CMK (cell line): ENCODE data around the gene HNRNPC.
"Not testable (repeated sequence)": the region's sequence is repeated elsewhere in the genome, so short reads cannot be mapped to it uniquely, and the experiment has no call there.

Experiments
- DNase-seq: peaks from one replicate; pipeline ENCODE4 v3.0.0-alpha.2; 2010; ENCODE audit warnings: low read depth

HNRNPC gene

DNA sequence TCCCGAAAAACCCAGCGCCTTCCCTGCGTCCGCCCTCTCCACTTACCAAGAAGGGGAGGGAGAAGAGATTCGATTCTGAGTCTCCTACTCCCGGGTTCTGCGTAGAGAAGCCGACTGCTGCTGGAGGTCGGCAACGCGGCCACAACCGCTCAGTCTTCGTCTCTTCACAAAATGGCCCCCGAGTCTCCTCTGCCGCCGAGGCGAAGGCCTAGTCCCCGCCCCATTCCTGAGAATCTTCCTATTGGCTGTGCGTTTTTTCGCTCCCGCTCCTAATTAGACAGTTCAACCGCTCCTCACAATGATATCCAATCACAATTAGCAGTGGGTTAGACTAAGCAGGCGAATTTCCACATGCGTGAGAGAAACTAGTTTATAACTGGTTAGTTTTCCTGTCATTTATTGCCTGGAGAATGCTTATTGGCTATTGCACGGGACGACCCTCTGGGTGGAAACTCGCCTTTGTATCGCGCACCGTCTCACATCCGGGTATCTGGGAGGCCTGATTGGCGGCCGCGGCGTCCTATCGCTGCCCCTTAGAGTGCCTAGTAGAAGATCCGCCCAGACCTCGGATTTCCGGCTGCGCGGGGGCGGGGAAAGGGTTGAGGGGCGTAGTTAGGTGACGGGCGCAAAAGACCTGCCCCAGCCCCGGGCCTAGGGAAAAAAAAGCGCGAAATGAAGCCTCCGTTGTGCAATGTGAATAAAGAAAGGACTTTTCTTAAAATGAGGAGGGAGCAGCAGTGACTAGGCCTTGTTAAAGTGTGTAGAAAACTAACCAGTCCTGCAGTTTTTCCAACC, at the start of gene HNRNPC:
TSS of gene HNRNPC (minus strand) at position 191 of the 795 bp plus-strand sequence. CDS start 35,249 bp downstream, outside the sequence.
- DNase-seq: peak; percentile 96

DNA sequence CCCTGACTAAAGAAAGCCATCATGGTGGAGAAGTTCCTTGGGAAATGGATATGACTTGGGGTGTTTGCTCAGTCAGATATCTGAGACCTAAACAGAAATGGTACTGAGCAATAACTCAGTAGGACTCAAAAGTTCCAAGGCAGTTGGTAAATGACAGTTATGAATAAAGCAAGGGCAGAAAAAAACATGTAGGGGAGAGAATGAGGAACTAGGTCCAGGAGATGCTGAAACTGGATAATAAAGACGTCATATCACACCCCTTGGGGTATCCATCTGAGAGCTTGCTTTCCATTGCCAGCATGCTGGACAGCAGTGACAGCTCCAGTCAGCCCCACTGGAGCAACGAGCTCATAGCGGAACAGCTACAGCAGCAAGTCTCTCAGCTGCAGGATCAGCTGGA, 48.2 kb upstream of the HNRNPC start:
- no peak for DNase-seq

DNA sequence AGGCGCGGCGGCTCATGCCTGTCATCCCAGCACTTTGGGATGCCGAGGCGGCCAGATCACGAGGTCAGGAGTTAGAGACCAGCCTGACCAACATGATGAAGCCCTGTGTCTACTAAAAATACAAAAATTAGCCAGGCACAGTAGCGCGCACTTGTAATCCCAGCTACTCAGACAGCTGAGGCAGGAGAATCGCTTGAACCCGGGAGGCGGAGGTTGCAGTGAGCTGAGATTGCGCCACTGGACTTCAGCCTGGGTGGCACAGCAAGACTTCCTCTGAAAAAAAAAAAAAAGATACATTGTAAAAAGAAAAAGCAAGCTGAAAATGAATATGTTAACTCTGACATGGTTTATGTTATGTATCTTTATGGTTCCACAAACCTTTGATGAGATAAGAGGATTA, 44.3 kb upstream of the HNRNPC start:
- no peak for DNase-seq

DNA sequence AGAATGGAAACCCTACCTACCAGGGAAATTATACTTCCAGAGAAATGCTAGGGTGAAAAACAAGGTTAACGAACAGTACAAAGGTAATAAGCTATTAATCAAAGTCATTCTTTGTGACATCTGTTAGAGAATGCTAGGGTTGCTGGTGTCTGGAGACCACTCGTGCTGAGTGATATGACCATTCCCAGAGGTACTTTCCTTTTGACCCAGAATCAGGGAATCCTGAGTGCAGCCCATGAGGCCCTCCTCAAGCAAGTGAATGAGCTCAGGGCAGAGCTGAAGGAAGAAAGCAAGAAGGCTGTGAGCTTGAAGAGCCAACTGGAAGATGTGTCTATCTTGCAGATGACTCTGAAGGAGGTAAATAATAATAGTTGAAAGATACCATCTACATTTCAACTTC, 42.4 kb upstream of the HNRNPC start:
- DNase-seq: no peak

DNA sequence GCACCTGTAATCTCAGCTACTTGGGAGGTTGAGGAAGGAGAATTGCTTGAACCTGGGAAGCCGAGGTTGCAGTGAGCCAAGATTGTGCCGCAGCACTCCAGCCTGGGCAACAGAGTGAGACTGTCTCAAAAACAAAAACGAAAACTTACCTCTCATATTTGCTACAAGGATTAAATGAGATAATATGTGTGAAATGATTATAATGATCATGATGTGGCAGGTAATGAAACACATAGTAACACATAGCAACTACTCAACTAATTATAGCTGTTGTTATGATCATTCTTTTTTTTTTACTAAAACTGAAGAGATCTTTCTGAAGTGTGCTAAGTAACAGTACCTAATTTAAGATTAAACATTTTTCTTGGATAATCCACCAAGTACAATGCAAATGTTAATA, 40.7 kb upstream of the HNRNPC start:
- DNase-seq: no peak

DNA sequence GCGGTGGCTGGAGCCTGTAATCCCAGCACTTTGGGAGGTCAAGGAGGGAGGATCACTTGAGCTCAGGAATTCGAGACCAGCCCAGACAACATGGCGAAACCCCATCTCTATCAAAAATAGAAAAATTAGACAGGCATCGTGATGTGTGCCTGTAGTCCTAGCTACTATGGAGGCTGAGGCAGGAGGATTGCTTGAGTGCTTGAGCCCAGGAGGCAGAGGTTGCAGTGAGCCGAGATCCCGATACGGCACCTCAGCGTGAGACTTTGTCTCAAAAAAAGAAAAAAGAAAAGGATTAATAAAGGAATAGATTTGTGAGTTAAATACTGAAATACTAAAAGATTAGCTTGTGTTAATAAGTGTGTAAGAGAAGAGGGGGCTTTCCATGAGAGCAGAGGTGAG, 40.0 kb upstream of the HNRNPC start:
- no peak for DNase-seq

DNA sequence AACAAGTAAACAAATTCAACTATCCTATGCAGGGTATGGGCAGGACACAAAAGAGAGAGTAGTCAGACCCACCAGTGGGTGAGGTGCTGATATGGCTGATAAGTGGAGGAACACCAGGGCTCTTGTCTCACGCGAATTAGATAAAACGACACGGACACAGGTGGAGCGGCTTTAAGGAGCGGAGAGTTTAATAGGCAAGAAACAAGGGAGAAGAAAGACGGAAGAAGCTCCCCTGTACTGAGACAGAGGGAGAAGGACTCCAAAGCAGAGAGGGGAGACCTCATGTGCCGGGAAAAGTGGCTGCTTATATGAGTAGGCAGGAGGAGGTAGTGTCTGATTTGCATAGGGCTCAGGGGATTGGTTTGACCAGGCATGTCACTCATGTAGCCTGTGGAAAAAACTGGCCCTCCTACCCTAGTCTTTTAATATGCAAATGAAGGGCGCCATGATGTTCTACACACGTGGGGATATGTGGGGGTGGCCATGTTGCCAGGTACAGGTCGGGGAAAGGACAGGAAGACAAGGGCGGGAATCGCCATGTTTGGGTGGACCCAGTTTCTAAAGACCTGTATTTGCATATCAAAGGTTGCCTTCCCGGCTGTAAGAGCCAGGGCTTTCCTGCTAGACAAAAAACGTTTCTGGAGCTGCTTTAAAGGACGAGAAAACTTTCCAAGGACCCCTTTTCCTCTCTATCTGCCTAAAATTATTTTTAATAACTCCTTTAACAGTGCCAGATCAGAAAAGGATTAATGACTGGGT, 39.4 kb upstream of the HNRNPC start:
- DNase-seq: peak; percentile 54

DNA sequence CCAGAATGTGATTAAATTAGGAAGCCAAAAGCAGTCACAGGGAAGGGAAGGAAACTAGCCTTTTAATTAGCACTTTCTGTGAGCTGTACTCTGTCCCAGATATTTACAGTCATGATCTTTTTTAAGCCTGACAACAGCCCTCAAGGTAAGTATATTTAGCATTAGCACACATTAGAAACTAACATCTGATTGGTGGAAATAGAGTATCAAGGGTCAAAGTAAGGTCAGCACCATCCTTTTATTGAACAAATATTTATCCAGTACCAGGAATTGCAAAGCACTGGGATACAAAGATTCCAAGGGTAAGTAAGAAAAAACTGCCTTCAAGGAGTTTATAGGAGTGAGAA, 38.9 kb upstream of the HNRNPC start:
- no peak for DNase-seq

DNA sequence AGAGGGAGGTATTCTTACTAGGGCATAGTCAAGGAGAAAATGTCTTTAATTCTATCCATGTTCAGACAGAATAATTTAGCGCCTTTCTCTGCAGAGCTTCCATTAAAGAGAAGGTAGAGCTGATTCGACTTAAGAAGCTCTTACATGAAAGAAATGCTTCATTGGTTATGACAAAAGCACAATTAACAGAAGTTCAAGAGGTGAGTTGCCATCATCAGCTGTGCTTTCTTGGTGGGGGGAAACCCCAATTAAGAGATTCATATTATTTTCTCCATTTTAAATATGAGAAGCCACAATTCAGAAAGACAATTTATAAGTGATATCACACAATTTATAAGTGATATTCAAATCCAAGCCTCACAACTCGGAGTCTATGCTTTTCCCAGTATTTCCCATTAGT, 38.4 kb upstream of the HNRNPC start:
- DNase-seq: no peak

DNA sequence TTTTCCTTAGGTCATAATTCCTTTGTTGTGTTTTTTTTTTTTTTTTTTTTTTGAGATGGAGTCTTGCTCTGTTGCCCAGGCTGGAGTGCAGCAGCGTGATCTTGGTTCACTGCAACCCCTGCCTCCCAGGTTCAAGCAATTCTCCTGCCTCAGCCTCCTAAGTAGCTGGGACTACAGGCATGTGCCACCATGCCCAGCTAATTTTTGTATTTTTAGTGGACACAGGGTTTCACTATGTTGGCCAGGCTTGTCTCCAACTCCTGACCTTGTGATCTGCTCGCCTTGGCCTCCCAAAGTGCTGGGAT, 33.5 kb upstream of the HNRNPC start:
- DNase-seq: not testable (repeated sequence)

DNA sequence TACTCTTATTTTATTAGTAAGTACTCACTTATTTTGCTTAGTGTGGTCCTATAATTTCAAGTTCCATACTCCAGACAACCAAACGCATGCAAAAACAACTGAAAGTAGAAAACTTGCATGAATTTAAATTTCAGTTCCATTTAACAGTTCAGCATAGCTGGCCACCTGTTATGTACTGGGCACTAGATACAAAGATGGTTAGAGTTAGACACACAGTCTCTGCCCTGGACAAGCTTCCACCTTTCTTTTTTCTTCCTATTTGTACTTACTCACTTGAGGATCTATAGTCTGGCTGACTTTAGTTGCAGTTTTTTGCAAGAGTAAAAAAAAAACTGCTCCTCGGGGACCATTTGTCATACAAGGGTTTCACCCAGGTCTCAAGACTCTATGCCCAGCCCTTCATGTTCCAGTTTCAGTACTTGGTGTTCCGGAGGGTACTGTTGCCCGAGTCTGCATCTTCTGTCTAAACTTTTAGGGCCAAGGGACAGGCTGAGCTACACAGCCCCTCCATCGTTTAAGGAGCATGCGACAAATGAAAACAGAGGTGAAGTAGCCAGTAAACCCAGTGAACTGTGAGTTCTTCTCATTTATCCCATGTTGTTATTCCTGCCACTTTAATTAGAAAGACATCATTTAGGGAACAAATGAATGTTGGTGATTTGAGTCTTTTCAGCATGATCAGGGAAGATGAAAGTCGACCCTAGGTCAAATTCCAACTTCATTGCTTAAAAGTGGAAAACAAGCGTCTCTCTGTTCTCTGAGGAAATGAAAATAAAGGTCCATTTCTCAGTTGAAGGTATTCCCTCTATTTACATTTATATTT, 33.0 kb upstream of the HNRNPC start:
- DNase-seq: no peak

DNA sequence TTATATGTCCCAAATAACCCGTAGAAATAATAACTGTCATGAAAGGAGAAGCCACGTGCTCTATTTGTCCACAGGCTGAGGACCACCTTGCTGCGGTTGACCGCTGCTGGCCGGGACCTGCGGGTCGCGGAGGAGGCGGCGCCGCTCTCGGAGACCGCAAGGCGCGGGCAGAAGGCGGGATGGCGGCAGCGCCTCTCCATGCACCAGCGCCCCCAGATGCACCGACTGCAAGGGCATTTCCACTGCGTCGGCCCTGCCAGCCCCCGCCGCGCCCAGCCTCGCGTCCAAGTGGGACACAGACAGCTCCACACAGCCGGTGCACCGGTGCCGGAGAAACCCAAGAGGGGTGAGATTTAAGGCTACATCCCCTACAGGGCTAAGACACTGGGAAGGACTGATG, 31.6 kb upstream of the HNRNPC start:
- peak; percentile 42 for DNase-seq

DNA sequence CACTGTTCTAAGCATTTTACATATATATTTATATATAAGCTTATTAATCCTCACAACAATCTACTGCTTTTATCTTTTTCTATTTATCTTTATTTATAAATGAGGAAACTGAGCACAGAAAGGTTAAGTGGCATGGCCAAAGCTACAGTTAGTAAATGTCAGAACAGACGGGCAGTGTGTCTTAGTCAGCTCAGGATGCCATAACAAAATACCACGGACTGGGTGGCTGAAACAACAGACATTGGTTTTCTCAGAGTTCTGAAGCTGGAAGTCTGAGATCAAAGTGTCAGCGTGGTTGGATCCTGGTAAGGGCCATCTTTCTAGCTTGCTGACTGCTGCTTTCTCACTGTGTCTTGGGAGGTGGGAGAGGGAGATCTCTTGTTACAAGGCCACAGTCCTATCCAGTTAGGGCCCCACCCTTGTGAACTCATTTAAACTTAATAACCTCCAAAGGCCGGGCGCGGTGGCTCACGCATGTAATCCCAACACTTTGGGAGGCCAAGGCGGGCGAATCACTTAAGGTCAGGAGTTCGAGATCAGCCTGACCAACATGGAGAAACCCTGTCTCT, 30.4 kb upstream of the HNRNPC start:
- no peak for DNase-seq

DNA sequence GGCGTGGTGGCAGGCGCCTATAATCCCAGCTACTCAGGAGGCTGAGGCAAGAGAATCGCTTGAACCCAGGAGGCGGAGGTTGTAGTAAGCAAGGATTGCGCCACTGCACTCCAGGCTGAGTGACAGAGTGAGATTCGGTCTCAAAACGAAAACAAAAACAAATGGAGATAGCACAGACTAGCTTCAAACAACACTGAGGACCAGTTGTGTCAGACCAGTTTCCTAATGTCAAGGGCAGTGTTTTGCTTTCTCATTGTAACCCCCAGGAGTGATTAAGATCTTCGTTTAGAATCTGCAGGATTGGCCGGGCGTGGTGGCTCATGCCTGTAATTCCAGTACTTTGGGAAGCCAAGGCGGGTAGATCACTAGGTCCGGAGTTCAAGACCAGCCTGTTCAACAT, 29.1 kb upstream of the HNRNPC start:
- DNase-seq: no peak

DNA sequence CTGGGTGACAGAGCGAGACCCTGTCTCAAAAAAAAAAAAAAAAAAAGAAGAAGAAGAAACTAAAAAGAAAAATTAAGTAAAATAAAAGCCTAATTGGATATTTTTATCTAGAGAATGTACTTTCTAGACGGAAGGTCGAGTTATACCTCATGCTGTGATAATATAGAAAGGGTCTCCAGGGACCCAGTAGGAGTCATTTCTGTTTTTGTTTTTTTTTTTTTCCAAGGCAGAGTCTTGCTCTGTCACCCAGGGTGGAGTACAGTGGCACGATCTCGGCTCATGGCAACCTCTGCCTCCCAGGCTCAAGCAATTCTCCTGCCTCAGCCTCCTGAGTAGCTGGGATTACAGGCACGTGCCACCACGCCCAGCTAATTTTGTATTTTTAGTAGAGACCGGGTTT, 24.8 kb upstream of the HNRNPC start:
- DNase-seq: not testable (repeated sequence)

DNA sequence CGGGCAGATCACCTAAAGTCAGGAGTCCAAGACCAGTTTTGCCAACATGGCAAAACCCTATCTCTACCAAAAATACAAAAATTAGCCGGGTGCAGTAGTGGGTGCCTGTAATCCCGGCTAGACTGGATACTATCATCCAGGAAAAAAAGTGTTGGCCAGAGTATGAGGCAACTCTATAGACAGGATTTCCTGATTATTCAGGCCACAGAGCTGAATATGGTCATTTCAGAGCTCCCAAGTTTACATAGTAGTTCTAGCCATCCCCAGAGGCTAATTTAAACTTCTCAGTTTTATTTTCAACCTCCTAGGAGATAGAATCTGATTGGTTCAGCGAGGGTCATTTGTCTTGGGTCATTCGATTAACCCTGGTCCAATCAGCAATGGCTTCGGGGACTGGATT, 17.9 kb upstream of the HNRNPC start:
- DNase-seq: no peak

DNA sequence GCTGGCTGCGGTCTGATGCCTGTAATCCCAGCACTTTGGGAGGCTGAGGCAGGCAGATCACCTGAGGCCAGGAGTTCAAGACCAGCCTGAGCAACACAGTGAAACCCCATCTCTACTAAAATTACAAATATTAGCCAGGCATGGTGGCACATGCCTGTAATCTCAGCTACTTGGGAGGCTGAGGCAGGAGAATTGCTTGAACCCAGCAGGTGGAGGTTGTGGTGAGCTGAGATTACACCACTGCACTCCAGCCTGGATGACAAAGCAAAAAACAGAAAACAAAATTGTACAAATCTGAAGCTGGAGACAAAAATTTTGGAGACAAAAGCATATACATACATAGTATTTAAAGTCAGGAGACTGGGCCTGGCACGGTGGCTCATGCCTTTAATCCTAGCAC, 17.3 kb upstream of the HNRNPC start:
- not testable (repeated sequence) for DNase-seq

DNA sequence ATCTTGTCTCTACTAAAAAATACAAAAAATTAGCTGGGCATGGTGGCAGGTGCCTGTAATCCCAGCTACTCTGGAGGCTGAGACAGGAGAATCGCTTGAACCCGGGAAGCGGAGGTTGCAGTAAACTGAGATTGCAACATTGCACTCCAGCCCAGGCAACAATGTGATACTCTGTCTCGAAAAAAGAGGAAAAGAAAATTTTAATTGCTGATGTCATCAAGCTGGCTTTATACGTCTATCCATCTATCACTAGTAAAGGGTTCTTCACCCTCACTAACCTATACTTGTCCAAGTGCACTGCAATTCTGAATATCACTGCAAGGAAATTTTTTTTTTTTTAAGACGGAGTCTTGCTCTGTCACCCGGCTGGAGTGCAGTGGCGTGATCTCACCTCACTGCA, 12.7 kb upstream of the HNRNPC start:
- not testable (repeated sequence) for DNase-seq

DNA sequence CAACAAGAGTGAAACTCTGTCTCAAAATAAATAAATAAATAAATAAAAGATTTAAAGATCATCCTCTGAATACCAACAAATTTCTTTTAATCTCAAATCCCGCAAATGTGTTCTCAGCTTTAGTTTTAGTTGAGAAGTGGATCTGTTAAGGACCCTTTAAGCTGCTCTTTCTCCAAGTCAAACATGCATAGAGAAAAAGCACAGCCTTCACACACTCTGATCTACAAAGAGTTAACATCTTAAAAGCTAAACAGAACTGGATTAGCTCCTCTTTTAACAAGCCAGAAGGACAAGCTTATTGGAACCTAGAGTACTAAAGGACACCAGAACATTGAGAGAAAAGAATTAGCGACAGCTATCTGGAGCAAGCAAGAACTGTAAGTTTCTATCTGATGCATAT, 10.5 kb upstream of the HNRNPC start, which contains the start of gene RPGRIP1:
TSS of gene RPGRIP1 (plus strand) at position 301 of the 400 bp plus-strand sequence. CDS start 7,894 bp downstream, outside the sequence.
- DNase-seq: no peak

DNA sequence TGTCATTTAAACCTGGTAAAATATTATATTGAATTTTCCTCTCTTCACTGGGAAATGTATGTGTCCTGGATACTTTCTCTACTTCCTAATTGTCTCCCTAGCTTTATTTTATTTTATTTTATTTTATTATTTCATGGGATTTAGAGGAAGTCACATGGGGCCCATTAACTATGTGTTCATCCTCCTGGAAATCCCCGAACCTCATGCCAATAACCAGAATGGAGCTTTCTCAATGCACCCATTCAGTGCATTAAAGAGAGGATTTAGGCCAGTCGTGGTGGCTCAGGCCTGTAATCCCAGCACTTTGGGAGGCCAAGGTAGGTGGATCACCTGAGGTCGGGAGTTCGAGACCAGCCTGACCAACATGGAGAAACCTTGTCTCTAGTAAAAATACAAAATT, 9.4 kb upstream of the HNRNPC start:
- DNase-seq: no peak

DNA sequence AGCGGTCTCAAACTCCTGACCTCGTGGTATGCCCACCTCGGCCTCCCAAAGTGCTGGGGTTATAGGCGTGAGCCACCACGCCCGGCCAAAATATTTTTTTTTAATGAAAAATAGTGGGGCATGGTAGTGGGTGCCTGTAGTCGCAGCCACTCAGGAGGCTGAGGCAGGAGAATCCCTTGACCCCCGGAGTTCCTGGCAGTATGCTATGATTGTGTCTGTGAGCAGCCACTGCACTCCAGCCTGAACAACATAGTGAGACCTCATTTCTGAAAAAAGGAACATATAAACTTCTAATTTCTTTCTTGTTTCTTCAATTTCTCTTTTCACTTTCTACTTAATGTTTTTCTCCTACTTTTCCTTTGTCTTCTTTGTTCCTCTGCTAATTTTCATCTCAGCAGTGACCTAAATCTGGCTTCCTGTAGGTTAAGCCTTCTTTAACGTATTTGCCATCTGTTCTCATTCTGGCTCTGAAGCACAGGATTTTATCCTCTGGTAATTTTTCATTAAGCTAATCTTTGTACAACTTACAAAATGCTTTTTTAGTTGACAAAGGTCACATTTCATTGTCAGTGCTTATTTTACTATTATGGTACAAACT, 6.1 kb upstream of the HNRNPC start:
- no peak for DNase-seq

DNA sequence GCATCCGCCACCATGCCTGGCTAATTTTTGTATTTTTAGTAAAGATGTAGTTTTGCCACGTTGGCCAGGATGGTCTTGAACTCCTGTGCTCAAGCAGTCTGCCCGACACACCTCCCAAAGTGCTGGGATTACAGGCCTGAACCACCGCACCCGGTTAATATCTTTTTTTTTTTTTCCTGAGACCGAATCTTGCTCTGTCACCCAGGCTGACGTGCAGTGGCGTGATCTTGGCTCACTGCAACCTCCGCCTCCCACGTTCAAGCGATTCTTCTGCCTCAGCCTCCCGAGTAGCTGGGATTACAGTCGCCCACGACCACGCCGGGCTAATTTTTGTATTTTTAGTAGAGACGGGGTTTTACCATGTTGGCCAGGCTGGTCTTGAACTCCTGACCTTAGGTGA, 3.4 kb upstream of the HNRNPC start:
- DNase-seq: not testable (repeated sequence)
